ENCODE measurements around the gene DDX27. TPM values are rescaled to one million over a fixed set of nuclear protein-coding genes. Genes with fewer than 3 reads are reported as not detected.

DDX27 gene
- total and polyA plus RNA-seq, 2 of the 13 experiments (the other 11 are each of a cell fraction or from before 2014, with no cell fraction given): 42.6 to 72.8 TPM

DNA sequence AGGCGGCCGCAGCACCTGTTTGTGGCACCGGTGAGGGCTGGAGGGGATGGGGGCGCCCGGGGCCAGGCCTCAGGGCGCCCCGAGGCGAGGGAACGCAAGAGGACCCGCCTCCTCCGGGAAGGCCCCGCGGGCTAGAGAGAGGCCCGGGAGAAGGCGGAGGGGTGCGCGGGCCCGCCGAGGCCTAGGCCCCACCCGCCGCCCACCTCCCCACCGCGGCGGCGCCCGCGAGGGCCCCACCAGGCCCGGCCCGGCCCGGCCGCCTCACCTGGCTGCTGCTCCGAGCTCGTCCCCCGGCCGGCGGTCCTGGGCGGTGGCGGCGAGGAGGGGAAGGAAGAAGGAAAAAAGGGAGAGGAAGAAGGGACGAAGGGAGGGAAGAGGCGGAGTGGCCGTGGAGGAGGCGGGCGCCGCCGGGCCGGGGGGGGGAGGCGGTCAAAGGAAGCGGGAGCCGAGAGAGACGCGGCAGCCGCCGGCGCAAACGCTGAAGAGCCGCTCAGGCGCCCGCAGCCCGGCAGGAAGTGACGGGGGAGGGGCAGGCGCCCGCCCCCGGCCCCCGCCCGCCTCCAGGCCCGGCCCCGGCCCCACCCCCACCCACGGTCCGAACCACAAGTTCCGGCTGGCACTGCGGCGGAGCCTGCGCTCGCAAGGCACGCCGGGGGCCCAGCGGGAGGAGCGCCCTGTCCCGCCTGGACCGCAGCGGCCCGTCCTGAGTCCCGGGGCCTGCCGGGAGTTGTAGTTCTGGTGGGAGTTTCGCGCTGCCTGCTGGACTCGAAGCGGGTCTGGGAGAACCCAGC is 31.2 kb upstream of the DDX27 start, which contains the start of gene STAU1 (continued):
- TF ChIP-seq, protein P1, sequence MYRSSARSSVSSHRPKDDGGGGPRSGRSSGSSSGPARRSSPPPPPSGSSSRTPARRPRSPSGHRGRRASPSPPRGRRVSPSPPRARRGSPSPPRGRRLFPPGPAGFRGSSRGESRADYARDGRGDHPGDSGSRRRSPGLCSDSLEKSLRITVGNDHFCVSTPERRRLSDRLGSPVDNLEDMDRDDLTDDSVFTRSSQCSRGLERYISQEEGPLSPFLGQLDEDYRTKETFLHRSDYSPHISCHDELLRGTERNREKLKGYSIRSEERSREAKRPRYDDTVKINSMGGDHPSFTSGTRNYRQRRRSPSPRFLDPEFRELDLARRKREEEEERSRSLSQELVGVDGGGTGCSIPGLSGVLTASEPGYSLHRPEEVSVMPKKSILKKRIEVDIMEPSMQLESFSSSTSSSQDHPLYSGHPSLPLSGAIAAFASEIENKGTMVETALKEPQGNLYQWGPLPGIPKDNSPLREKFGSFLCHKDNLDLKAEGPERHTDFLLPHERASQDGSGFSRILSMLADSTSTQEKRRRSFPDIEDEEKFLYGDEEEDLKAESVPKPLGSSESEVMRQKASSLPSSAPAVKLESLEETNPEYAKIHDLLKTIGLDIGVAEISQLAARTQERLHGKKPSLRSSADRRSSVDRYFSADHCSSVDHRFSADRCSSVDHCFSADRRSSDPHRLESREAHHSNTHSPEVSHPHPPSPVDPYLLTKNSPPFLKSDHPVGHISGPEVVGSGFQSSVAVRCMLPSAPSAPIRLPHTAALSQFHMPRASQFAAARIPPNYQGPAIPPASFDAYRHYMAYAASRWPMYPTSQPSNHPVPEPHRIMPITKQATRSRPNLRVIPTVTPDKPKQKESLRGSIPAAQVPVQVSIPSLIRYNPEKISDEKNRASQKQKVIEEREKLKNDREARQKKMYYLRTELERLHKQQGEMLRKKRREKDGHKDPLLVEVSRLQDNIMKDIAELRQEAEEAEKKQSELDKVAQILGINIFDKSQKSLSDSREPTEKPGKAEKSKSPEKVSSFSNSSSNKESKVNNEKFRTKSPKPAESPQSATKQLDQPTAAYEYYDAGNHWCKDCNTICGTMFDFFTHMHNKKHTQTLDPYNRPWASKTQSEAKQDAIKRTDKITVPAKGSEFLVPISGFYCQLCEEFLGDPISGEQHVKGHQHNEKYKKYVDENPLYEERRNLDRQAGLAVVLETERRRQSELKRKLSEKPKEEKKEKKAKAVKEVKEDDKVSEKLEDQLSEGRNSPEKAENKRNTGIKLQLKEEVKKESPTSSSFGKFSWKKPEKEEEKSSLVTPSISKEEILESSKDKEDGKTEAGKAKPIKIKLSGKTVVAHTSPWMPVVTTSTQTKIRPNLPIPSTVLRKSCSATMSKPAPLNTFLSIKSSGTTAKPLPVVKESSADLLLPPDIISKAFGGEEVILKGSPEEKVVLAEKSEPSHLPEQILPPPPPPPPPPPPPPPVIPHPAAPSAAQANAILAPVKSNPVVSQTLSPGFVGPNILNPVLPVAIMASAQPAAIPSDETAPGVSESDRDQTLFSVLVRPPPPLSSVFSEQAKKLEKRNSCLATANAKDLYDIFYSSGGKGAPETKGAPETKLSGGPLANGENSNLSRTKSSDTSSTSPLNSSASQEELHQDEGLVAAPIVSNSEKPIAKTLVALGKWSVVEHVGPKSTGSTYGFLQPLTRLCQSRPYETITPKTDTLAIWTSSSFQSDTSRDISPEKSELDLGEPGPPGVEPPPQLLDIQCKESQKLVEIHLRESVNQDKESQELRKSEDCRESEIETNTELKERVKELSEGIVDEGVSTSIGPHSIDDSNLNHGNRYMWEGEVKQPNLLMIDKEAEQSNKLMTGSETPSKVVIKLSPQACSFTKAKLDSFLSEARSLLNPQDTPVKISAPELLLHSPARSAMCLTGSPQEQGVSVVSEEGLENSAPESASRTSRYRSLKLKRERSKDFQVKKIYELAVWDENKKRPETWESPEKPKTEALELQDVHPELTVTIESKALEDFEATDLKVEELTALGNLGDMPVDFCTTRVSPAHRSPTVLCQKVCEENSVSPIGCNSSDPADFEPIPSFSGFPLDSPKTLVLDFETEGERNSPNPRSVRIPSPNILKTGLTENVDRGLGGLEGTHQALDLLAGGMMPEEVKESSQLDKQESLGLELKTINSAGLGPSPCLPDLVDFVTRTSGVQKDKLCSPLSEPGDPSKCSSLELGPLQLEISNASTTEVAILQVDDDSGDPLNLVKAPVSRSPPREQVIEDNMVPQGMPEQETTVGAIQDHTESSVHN (CRISPR knock-in tag; IDR thresholded peaks at IDR 0.05): no peak; the same call in 1 of the 2 replicates
- TF ChIP-seq HNRNPK (IDR thresholded peaks at IDR 0.05; ENCODE audit: low read depth, low read length, poor library complexity, severe bottlenecking): peak; percentile 97
- peak; percentile 88 for TF ChIP-seq PHF8 (CRISPR knock-in tag; IDR thresholded peaks at IDR 0.05)
- TF ChIP-seq EP300 (IDR thresholded peaks at IDR 0.05; ENCODE audit: low read depth in 2 of 2, low read length in 2 of 2): peak in 1 of 2 experiments; percentile 30; a peak in 2 of 4 replicates
- 0 out of 2 replicates have a peak, but pooled peaks have one; percentile 16 for TF ChIP-seq EP300 (CRISPR knock-in tag; IDR thresholded peaks at IDR 0.05; ENCODE audit: borderline replicate concordance)
- TF ChIP-seq, protein P2, sequence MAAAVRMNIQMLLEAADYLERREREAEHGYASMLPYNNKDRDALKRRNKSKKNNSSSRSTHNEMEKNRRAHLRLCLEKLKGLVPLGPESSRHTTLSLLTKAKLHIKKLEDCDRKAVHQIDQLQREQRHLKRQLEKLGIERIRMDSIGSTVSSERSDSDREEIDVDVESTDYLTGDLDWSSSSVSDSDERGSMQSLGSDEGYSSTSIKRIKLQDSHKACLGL (CRISPR knock-in tag; IDR thresholded peaks at IDR 0.05): 0 out of 2 replicates have a peak, but pooled peaks have one; percentile 13
- peak; percentile 100 for TF ChIP-seq ZFP62 (CRISPR knock-in tag; IDR thresholded peaks at IDR 0.05)
- peak; percentile 80; the same call in 1 of the 2 replicates for TF ChIP-seq TOE1 (CRISPR knock-in tag; IDR thresholded peaks at IDR 0.05)
- TF ChIP-seq, protein P3, sequence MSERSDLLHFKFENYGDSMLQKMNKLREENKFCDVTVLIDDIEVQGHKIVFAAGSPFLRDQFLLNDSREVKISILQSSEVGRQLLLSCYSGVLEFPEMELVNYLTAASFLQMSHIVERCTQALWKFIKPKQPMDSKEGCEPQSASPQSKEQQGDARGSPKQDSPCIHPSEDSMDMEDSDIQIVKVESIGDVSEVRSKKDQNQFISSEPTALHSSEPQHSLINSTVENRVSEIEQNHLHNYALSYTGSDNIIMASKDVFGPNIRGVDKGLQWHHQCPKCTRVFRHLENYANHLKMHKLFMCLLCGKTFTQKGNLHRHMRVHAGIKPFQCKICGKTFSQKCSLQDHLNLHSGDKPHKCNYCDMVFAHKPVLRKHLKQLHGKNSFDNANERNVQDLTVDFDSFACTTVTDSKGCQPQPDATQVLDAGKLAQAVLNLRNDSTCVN (CRISPR knock-in tag; IDR thresholded peaks at IDR 0.05; ENCODE audit: borderline replicate concordance): 0 out of 2 replicates have a peak, but pooled peaks have one; percentile 17
- TF ChIP-seq, protein P4, sequence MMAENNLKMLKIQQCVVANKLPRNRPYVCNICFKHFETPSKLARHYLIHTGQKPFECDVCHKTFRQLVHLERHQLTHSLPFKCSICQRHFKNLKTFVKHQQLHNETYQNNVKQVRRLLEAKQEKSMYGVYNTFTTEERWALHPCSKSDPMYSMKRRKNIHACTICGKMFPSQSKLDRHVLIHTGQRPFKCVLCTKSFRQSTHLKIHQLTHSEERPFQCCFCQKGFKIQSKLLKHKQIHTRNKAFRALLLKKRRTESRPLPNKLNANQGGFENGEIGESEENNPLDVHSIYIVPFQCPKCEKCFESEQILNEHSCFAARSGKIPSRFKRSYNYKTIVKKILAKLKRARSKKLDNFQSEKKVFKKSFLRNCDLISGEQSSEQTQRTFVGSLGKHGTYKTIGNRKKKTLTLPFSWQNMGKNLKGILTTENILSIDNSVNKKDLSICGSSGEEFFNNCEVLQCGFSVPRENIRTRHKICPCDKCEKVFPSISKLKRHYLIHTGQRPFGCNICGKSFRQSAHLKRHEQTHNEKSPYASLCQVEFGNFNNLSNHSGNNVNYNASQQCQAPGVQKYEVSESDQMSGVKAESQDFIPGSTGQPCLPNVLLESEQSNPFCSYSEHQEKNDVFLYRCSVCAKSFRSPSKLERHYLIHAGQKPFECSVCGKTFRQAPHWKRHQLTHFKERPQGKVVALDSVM (CRISPR knock-in tag; IDR thresholded peaks at IDR 0.05): peak; percentile 27
- TF ChIP-seq FOXJ3 (CRISPR knock-in tag; IDR thresholded peaks at IDR 0.05; ENCODE audit: borderline replicate concordance): no peak
- no peak for TF ChIP-seq SP1 (IDR thresholded peaks at IDR 0.05)
- peak; percentile 92 for TF ChIP-seq SP1 (CRISPR knock-in tag; IDR thresholded peaks at IDR 0.05)
- TF ChIP-seq, protein P5, sequence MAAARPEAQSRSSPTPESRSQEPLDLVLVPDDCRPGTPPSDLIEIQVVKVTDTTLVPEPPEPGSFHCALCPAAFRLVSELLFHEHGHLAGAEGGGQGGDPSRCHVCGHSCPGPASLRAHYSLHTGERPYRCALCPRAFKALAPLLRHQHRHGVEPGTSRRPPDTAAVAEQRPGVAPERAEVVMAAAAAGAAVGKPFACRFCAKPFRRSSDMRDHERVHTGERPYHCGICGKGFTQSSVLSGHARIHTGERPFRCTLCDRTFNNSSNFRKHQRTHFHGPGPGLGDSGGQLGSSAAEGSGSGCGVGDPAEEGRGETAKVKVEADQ (CRISPR knock-in tag; IDR thresholded peaks at IDR 0.05; ENCODE audit: borderline replicate concordance): peak; percentile 70; the same call in 1 of the 2 replicates
